Brain microvascular endothelial cell (primary cell): ENCODE data around the gene NNAT.

Experiments
- DNase-seq: peaks from one replicate; pipeline ENCODE4 v3.0.0-alpha.2; 2020
- H3K27ac ChIP-seq: fragments of 250-450 bp; sonication (Bioruptor Pico); 2 replicates; pipeline ENCODE4 v1.5.1; 2020; ENCODE audit warnings: mild to moderate bottlenecking, moderate library complexity
- H3K27me3 ChIP-seq: fragments of 250-450 bp; sonication (Bioruptor Pico); replicated peaks from 2 replicates; pipeline ENCODE4 v1.5.1; 2020; ENCODE audit warnings: mild to moderate bottlenecking
- H3K36me3 ChIP-seq: fragments of 250-450 bp; sonication (Bioruptor Pico); replicated peaks from 2 replicates; pipeline ENCODE4 v1.5.1; 2020; ENCODE audit warnings: mild to moderate bottlenecking
- H3K4me3 ChIP-seq: 2 replicates; pipeline ENCODE4 v1.5.1; 2011; ENCODE audit warnings: low read depth, mild to moderate bottlenecking, control low read depth, low read length, moderate library complexity
- CTCF ChIP-seq: IDR thresholded peaks from 2 replicates; pipeline ENCODE4 v1.5.1; 2011; ENCODE audit warnings: low read depth, mild to moderate bottlenecking, moderate library complexity, low read length, control low read depth, inconsistent platforms; ENCODE audit errors: missing control alignments
- in situ Hi-C: cut with HindIII; loops from 2 replicates; pipeline ENCODE4 v1.10.0; 2017; ENCODE audit warnings: low sequenced_read_pairs, low pct_ligation_motif_present

NNAT gene

GRCh38 chr20:37556538-37556937 lies 35.5 kb downstream of the NNAT start:
- H3K27me3 ChIP-seq = no peaks in the 10 kb centered on the region
- in situ Hi-C loops = no loop called here

GRCh38 chr20:37558306-37558705 lies 37.3 kb downstream of the NNAT start:
- Histone ChIP-seq H3K27ac (no peak overlapping the region), H3K36me3 (no peaks in the 10 kb centered on the region), H3K27me3 (peaks cover 2% of the 10 kb centered on the region), H3K4me3 (no peak overlapping the region)
- no peak for TF ChIP-seq CTCF
- in situ Hi-C loops = no loop called here
- DNase-seq = no peak

More at GRCh38 chr20:37556538-37556937, 35.5 kb downstream of the NNAT start:
- TF ChIP-seq CTCF = no peak
- Histone ChIP-seq H3K36me3 (no peaks in the 10 kb centered on the region), H3K27ac (no peak overlapping the region), H3K4me3 (no peak overlapping the region)
- DNase-seq = no peak

GRCh38 chr20:37558779-37559178 lies 37.7 kb downstream of the NNAT start:
- Histone ChIP-seq H3K27me3 (peaks cover 6% of the 10 kb centered on the region), H3K27ac (no peak overlapping the region), H3K36me3 (no peaks in the 10 kb centered on the region), H3K4me3 (no peak overlapping the region)
- in situ Hi-C loops = no loop called here
- no peak for TF ChIP-seq CTCF
- no peak for DNase-seq

- no peak for DNase-seq
- peaks cover 6% of the 10 kb centered on the region for H3K27me3 ChIP-seq
- H3K4me3 ChIP-seq = no peak overlapping the region
- H3K27ac ChIP-seq = no peak overlapping the region
- H3K36me3 ChIP-seq = no peaks in the 10 kb centered on the region
- TF ChIP-seq CTCF = no peak
- in situ Hi-C loops = no loop called here
Measured at GRCh38 chr20:37559312-37560027, 38.4 kb downstream of the NNAT start.

GRCh38 chr20:37560629-37561028 lies 39.6 kb downstream of the NNAT start:
- no peak overlapping the region for H3K4me3 ChIP-seq
- no peak for TF ChIP-seq CTCF
- in situ Hi-C loops = no loop called here
- H3K27me3 ChIP-seq = peaks cover 10% of the 10 kb centered on the region
- H3K27ac ChIP-seq = no peak overlapping the region
- DNase-seq = no peak
- H3K36me3 ChIP-seq = no peaks in the 10 kb centered on the region
